ENCODE results near the gene CBFA2T3. TPM values are rescaled to one million over a fixed set of nuclear protein-coding genes. Genes with fewer than 3 reads are reported as not detected.

CBFA2T3 gene
- polyA plus RNA-seq, 3 donors, result 5.3 to 32.2 (median 6.2) TPM

- no peak overlapping the region for H3K4me3 ChIP-seq (replicated peaks in 1 of 3; ENCODE audit: low read depth in 2 of 3, low read length in 3 of 3)
- DNase-seq, result no peak
- peaks cover 41 to 48% of the 10 kb centered on the region in 2 donors for H3K36me3 ChIP-seq (replicated peaks in 1 of 2; ENCODE audit: control insufficient read depth in 1 of 2, insufficient read depth in 2 of 2, low read length in 2 of 2)
- TF ChIP-seq CTCF (IDR thresholded peaks at IDR 0.05), result no peak
- no peaks in the 10 kb centered on the region for H3K9me3 ChIP-seq (replicated peaks in 1 of 2; ENCODE audit: control insufficient read depth in 1 of 2, insufficient read depth in 1 of 2, low read length in 2 of 2)
- no peak overlapping the region for H2AFZ ChIP-seq (ENCODE audit: insufficient read depth, low read depth, low read length, poor library complexity, severe bottlenecking)
- no peak overlapping the region for H3K4me2 ChIP-seq (replicated peaks; ENCODE audit: extremely low read depth, low read length, poor library complexity, severe bottlenecking)
- Mint-ChIP-seq H3K4me3 (no peak overlapping the region), H3K27me3 (ENCODE audit: low read depth in 3 of 3) (no peaks in the 10 kb centered on the region), H3K27ac (no peak overlapping the region), H3K4me1 (no peaks in the 10 kb centered on the region), H3K36me3 (peaks cover 26 to 45% of the 10 kb centered on the region in 2 donors), H3K9me3 (no peaks in the 10 kb centered on the region)
- 94% methylated on average over 10 of the region's 11 CpGs for WGBS (ENCODE audit: insufficient coverage)
- no peak overlapping the region for H3K9ac ChIP-seq (ENCODE audit: insufficient read depth, low read length, poor library complexity, severe bottlenecking)
- H3K27me3 ChIP-seq (ENCODE audit: control insufficient read depth in 2 of 2, insufficient read depth in 2 of 2, low read length in 2 of 2), result no peaks in the 10 kb centered on the region
- no peaks in the 10 kb centered on the region for H3K4me1 ChIP-seq (ENCODE audit: control insufficient read depth in 1 of 2, insufficient read depth in 2 of 2, low read length in 2 of 2)
- peaks cover 16% of the 10 kb centered on the region for H4K20me1 ChIP-seq (ENCODE audit: insufficient read depth, low read length)
- no peaks in the 10 kb centered on the region for H3K79me2 ChIP-seq (ENCODE audit: insufficient read depth, low read length)
- intact Hi-C loops (cut with micrococcal nuclease), result no loop called here
- H3K27ac ChIP-seq (ENCODE audit: low read depth in 1 of 2, low read length in 2 of 2), result no peak overlapping the region
Measured at GRCh38 chr16:88830258-88830657, 146.7 kb downstream of the CBFA2T3 start.

- no peaks in the 10 kb centered on the region for H3K4me1 ChIP-seq (ENCODE audit: control insufficient read depth in 1 of 2, insufficient read depth in 2 of 2, low read length in 2 of 2)
- no peaks in the 10 kb centered on the region for H3K27me3 ChIP-seq (ENCODE audit: control insufficient read depth in 2 of 2, insufficient read depth in 2 of 2, low read length in 2 of 2)
- H3K4me1 Mint-ChIP-seq, result no peaks in the 10 kb centered on the region
- no peak overlapping the region for H3K9ac ChIP-seq (ENCODE audit: insufficient read depth, low read length, poor library complexity, severe bottlenecking)
- no peak overlapping the region for H3K4me3 ChIP-seq (replicated peaks in 1 of 3; ENCODE audit: low read depth in 2 of 3, low read length in 3 of 3)
- DNase-seq, result no peak
- peak overlapping the region in 1 of 7 donors; percentile 38 for H3K27ac Mint-ChIP-seq
- no peaks in the 10 kb centered on the region for H3K9me3 Mint-ChIP-seq
- no peak overlapping the region for H3K4me2 ChIP-seq (replicated peaks; ENCODE audit: extremely low read depth, low read length, poor library complexity, severe bottlenecking)
- no peak overlapping the region for H3K27ac ChIP-seq (ENCODE audit: low read depth in 1 of 2, low read length in 2 of 2)
- WGBS (ENCODE audit: insufficient coverage), result 90% methylated on average over 22 of the region's 24 CpGs
- no peaks in the 10 kb centered on the region for H3K9me3 ChIP-seq (replicated peaks in 1 of 2; ENCODE audit: control insufficient read depth in 1 of 2, insufficient read depth in 1 of 2, low read length in 2 of 2)
- intact Hi-C loops (cut with micrococcal nuclease), result no loop called here
- no peaks in the 10 kb centered on the region for H3K79me2 ChIP-seq (ENCODE audit: insufficient read depth, low read length)
- H4K20me1 ChIP-seq (ENCODE audit: insufficient read depth, low read length), result peaks cover 19% of the 10 kb centered on the region
- H3K36me3 ChIP-seq (replicated peaks in 1 of 2; ENCODE audit: control insufficient read depth in 1 of 2, insufficient read depth in 2 of 2, low read length in 2 of 2), result peaks cover 40 to 51% of the 10 kb centered on the region in 2 donors
- peaks cover 24 to 48% of the 10 kb centered on the region in 2 donors for H3K36me3 Mint-ChIP-seq
- no peak overlapping the region for H2AFZ ChIP-seq (ENCODE audit: insufficient read depth, low read depth, low read length, poor library complexity, severe bottlenecking)
- H3K27me3 Mint-ChIP-seq (ENCODE audit: low read depth in 3 of 3), result no peaks in the 10 kb centered on the region
- no peak overlapping the region for H3K4me3 Mint-ChIP-seq
- TF ChIP-seq CTCF (IDR thresholded peaks at IDR 0.05), result no peak
Measured at GRCh38 chr16:88828711-88829110, 148.3 kb downstream of the CBFA2T3 start.

All from CD14-positive monocyte (primary cell).